ENCODE data around the gene ENPP6.

ENPP6 gene

DNA sequence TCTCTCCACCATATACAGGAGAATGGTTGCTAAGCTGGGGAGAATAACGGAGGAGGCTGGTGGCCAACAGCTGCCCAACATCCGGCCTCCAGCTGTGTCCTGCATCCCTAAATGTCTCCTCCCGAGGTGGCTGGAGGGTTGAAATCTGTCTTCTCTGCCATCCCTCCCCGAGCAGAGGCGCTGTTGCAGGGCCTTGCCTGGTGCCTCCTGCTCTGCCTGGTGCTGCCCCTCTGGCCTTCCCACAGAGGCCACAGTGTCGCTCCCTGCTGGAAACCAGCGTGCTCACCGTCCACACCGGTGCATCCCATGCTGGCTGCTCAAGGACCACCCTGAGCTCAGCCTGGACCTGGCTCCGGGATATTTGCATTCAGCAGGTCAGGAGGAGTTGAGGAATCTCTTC is 115.2 kb downstream of the ENPP6 start:
- no peak for DNase-seq

DNA sequence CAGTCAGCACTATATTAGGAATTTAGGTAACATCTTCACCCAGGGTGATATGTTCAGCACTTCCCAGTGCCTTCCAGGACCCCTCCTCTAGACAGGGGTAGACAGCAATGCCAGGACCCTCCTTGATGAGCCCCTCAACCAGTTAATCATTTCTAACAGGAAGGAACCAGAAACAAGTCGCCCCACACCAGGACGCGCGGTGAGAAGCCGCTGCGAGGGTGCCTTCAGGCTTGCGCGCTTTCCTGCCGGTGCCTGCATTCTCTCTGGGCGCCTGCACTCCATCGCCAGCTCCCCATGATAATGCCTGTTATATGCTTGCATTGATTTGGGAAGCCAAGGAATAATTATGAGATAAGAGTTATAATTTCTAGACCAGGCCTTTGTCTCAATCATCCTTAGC is 116.0 kb downstream of the ENPP6 start:
- no peak for DNase-seq

DNA sequence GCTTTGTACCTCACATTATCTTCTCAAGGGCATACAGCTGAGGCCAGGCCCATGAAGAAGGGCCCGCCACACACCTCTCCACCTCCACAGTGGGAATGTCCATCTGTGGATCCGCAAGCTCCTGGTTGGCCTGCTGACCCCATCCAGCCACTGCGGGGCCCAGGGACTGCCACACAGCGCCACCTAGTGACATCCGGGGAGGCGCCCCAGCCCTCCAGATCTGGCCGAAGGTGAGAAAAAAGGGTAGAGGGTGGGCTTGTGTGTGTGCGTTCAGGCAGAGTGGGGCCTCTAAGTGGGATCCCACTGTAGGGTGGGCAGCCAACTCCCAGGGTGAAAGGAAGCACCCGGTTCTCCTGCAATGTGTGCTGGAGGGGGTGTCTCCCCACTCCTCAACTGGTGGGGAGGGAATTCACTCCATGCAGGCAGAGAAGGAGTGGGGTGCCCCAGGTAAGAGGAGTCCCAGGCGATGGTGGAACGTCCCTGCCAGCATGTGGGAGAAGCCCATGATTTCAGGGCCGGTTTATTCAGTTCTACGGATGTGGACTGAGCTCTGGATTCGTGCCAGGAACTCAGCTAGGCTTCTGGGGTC is 117.3 kb downstream of the ENPP6 start:
- no peak for DNase-seq

DNA sequence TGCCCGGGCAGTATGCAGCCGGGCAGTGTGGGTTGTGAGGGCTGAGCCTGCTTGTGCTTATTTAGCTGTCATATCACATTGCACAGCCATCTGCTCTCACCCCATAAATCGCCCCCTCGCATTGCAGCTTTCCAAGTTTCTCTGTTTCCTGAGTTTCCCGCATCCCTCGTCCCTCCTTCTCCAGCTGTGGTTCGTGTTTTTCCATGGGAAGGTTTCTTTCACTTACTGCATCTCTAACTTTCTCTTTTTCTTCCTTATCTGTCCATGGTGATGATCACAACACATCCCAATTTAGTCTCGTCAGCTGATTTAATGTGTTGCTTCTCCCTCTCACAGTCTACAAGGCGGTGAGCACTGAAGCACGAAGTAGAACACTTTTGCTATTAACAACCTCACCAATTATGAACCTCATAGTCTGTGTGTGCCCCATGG is 118.1 kb downstream of the ENPP6 start:
- DNase-seq: no peak

DNA sequence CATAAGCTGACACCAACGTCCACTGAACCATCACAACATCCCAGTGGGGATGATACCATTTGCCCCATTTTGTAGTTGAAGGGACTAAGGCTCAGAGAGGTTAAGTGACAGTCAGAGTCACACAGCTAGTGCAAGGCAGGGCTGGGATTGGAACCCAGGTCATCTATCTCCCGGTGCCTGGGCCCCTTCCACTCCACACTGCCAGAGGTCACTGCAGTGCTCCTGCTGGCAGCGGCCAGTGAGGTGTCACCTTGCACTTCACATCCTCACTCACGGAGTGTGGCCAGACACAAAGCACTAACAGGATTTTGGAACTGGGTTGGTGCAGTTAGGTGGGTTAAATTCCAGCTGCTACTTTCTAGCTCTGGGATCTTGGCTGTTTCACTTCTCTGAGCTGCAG is 118.7 kb downstream of the ENPP6 start:
- DNase-seq: no peak

DNA sequence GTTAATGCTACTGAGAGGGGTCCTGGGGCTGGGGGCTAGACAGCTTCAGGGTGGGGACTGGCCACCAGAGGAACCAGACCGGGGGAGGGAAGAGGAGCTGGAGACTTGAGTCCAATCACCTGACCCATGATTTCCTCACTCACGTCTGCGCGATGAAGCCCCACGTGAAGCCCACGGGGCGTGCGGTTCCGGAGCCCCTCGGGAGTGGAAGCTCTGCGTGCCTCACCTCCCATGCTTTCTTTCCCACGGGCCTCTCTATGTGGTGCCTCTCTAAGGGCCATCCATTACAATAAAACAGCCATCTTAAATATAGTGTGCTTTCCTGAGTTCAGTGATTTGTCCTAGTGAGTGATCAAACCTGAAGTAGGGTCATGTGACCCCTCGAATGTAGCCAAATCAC is 119.9 kb downstream of the ENPP6 start:
- DNase-seq: no peak

DNA sequence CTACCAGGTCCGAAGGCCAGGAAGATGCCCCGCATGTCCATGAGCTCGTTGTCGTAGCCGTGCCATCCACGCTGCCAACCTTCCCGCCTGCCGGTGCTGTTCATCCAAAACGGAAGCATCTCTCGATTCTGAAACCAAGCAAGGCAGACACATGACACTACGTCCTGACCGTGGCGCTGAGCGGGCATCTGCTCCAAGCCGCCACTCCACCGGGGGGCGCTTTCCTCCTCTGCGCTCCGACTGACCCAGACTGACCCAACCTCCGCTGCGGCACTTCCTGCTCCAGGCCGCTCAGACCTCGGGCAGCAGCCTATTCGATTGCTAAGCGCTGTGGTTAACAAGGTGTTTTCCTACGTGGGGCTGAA is 120.5 kb downstream of the ENPP6 start:
- peak; percentile 49 for DNase-seq

DNA sequence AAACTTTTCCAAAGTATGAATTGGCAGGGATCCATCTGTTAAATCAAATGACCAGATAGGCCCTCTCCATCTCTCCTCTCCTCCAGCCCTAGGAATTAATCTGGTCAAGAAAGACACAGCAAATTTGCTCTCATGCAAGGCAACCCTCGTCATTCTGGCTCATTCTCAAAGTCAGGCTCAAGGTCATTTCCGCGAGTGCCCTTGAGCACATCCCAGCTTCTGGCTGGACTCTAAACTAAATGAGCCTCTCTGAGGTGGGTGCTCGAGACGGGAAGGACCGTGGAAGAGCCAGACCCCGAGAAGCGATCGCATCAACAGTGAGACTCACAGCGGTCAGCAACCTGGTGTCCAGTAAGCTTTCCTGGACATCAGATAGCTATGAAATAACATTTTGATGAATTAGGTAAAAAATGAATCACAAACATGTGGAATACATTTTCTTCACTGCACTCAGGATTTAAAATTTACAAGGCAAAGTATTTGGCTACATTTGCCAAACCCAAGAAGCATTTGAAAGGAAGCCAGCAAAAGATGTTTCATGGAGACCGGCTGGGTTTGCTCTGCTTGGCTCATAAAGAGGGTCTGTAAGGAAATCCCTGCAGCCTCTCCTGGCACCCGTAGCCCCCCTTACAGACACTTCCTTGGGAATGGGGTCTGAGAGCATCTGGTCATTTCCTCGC is 121.0 kb downstream of the ENPP6 start:
- no peak for DNase-seq

DNA sequence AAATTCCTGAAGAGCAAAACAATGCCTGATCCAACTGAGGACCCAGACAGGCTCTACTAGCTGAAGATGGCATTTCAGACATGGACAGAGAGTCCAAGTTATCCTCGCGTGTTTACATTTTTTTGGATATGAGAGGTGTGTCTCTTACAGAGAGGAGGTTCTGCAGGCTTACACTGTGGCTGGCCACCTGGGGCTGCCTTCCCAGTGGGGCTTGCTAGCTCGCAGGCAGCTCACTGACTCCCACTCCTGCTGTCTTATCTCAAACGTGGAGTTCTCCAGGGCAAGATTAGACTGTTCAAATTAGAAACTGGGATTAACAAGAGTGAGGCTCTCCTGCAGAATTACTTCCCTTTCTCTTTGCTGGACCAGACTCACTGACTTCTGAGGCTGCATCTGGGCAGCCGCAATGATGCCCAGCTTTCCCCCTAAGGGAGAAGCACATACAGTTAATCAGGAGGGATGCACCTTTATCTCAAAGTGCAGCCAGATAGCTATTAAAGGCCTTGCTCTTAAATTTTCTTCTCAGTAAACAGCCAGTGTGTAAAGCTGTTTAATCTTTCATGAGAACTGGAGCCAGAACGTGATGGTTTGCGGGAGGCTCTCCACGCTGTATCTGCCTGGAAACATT is 123.0 kb downstream of the ENPP6 start:
- DNase-seq: no peak

DNA sequence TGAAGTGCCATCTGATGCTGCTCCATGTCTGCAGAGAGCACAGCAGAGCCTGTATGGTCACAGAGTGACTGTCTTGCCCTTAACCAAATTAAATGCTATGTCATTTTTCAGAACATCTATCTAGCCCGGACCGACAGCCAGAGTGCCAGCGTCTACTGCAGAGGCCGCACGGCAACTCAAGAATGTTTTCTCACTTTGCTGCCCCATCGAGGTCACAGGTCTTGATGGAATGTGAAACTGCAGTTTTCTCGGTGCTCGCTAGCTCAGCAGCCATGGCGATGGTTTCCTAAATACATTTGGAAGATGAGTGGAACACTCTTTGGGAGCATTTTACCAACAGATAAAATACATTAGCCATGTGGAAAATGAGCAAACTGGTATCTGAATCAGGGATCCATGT is 125.7 kb downstream of the ENPP6 start:
- no peak for DNase-seq

DNA sequence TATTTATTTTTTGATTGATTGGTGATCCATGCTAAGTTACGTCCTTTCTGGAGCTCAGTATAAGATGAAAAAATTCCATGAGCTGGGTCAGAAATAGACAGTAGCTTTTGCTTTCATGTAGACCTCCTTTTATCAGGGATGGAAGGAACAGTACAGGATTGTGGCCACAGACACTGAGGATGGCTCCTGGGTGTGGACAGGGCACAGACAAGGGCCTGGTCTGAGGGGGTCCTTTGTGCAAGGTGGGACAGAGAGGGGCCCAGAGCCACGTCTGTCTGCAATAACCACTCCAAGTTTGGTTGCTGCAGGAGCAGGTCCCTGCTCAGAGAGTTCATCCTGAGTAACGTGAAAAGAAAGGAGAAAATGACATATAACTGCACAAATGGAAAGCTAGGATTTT is 127.1 kb downstream of the ENPP6 start:
- DNase-seq: no peak

DNA sequence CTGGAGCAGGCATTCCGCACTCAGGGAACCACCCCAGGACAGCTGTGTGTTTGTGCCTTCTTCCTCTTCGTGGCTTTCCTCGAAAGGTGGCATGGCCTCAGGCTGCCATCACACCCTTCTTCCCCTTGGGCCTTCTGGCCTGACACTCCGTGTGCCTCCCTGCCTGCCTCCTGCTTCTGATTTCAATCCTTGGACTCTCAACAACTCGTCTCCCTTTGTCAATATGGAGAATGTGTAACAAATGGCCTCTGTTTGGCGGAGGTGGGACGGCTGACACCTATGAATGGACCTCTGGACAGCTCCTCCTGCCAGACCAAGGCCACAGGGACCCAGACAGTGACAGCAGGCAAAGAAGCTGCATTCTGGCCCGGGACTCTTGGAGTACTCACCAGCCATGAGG is 137.0 kb downstream of the ENPP6 start:
- no peak for DNase-seq

DNA sequence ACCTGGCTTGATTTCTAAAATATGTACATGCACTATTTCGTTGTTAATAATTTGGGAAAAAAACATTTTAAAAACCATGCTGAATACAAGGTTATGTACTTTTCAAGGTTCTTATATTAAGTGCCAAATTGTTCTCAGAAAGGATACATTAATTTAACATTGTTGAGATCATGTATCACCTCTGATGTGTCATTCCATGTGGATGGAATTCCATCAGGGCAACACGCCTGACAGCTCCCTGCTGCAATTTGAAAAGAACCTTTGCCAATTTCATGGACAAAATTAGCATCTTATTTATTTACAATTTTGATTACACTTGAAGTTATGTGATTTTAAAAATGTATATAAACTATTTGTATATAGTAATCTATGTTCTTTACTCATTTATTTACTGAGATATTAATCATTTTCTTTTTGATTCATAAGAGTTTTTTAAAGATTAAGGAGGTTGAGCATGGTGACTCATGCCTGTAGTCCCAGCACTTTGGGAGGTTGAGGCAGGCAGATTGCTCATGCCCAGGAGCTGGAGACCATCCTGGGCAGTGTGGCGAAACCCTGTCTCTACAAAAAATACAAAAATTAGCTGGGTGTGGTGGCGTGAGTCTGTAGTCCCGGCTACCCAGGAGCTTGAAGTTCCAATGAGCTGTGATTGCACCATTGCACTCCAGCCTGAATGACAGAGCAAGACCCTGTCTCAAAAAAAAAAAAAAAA is 142.8 kb downstream of the ENPP6 start:
- DNase-seq: no peak

DNA sequence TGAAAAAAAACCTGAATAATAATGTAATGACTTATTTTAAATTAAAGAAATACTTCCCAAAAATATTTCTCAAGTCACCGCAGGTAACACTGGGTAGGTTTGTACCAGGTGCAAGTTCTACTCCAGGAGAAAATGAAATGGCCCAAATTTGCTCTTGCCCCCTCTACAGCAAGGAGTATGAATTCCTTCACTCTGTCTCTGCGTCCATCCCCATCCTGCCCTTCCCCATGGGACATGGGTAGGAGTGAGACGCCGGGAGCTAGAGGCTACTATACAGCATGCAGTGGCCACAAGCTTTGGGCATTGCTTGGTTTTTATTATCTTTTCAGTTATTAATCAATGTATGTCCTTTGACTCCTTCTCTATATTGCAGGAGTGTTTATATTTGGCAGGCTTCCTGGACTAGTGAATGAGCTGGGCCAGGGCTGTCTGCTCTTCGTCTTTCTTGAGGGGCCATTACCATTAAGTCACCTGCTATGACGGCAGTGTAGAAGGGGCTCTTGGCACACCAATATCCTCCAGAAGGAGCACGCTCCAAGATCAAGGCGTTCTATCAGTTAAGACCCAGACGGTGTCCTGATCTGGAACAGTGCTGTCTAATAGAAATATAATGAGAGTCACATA is 149.6 kb downstream of the ENPP6 start:
- DNase-seq: no peak

DNA sequence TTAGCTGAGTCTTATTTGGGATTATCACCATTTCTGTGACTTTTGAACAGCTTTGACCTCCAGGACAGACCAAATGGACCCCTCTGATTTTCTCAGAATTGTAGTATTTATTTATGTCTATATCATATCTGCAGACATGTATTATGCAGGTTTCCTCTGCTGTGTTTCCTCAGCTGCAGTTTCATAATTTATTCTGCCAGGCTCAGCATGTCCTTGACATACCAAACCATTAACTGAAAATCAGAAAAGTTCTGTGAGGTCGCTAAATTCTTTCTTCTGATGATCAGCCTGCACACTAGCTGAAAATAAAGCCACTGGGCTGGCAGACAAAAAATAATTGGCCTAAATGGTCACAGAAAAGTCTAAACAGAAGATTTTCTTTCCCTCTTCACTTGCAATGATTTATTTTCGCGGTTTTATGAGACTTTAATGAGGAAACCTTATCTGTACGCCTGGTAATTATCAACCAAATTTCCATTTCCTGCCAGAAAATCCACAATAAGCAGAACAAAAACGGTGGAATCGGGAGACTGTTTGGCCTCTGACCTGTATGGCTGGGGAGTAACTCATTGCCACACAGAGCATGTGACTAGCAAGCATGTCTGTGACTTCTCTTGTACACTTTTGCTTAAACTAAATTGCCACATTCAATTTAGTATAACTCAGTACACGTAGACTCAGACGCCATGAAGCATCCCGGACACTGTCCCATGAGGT is 150.9 kb downstream of the ENPP6 start:
- no peak for DNase-seq

DNA sequence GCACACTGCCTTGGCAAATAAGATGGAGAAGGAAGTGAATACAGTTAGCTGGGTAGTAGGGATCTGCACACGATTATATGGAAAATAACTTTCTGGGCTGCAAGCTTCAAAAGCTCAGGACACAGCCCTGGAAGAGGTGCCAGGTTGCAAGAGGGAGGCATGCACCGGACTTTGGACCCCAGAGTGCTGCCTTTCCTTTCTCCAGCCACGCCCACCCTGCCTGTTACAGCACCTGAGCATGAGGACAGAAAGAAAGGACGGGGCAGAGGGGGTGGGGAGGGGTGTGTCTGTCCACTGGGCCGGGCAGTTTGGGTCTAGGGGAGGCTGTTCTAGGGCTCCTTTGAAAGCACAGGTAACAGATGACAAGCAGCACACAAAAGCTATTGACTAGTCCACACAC is 152.8 kb downstream of the ENPP6 start:
- DNase-seq: no peak

DNA sequence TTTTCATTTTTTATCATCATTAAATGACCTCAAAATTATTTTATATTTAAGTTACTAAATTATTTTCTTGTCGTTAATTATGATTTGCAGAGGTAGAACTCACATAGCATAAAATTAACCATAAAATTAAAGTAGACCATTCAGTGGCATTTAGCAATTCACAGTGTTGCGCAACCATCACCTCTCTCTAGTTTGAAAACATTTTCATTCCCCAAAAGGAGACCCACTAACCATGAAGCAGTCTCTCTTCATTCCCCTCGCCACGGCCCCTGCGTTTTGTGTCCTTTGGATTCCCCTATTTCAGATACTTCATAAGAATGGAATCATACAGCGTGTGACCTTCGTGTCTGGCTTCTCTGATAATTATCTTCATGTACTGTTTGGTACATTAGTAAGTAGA is 154.9 kb downstream of the ENPP6 start:
- DNase-seq: no peak

DNA sequence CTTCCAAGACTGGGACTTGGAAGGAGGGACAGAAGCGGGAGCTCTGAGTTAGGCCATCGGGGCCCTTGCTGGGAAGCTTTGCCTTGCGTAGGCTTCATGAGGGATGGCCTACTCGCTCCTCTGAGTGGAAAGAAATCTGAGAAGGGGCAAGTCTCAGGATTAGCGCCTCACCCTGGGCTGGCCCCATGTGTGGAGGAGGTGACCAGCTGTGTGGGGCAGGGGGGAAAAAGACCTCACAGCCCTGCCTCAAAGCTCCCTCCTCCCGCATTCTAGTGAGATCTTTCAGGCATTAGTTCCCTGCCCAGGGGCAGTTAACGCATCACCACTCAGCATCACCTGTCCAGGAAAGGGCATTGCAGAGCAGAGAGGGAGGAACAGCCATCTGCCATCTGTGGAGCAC is 156.1 kb downstream of the ENPP6 start:
- DNase-seq: no peak

DNA sequence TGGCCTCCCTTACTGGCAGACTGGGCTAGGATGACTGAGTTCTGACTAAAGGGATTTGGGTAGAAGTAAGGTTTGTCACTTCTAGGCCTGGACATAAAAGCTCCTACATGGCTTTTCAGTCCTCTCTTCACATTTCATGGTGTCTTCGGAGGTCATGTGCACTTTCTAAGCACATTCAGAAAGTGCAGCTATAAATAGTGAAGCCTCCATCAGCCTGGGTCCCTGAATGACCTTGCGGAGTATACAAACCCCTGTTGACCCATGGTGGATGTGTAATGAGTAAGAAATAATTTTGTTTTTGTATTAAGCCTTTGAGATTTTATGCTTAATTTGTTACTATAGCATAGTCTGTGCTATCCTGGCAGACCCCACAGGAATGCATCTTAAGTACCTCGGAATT is 158.6 kb downstream of the ENPP6 start:
- no peak for DNase-seq

DNA sequence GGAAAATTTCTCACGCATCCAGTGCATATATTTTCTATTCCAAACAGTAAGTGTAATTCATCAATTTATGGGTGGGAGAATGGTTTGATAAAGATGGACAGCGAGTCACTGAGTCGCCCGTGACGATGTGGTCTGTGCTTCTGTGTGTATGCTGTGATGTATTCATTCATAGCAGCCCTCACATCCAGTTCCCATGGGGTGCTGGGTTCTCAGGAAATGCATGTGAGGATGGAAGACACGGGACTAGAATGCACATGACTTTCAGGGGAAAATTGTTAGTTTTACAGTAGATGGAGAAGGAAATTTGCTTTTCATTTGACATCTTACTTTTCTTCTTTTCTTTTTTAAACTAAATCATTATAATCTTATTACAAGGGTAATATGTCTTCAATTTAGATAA is 159.6 kb downstream of the ENPP6 start:
- no peak for DNase-seq

DNA sequence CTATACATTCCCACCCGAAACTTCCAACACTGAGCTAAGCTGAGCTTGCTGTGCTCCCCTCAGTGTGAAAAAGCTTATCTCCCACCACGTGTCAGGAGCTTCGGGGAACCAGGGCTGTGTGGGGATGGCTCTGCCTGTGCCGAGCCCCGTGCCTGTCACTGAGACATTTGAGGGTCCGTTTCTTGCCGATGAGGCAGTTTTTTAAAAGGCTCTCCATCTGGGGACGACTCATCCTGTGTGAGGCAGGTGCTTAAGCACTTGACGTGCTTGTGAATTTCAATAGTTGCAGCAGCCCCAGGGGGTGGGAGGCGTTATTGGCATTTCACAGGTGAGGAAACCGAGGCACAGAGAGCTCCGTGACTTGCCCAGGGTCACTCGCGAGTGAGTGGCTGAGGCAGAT is 160.8 kb downstream of the ENPP6 start:
- DNase-seq: no peak

DNA sequence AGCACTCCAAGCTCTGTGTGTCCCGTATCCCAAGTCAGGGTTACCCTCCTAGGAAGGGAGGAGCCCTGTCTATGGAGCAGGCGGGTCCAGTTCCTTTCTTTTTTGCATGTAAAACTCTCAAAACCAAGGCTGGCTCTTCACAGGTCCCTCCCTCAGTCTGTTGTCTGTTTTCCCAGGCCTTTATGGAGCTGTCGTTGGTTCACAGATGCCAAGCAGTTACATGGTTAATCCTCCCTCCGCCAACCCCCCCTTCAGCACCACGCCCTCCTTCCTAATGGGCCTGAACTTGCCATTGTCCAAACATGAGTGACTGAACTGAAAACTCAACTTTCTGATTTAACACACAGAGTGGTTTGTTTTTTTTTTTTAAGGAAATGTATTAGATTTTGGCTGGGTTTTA is 164.2 kb downstream of the ENPP6 start:
- DNase-seq: no peak

DNA sequence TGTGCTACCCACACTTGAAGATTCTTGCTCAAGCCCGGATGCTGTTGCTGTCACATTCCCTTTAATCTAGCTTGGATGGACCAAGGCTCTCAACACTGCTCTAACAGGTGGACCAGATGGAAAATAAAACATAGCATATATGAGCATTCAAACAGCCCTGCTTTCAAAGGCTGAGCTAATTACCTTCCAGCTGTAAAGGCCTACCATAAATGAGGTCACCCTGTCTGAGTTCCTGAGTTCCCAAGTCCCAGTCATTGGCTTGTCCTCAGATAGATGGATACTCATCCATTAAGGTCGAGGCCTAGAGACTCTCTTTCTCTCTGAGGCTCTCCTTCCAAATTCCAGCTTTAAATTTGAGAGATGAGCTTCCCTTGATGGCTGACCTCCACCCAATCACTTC is 165.1 kb downstream of the ENPP6 start:
- no peak for DNase-seq

Data from suppressor macrophage treated with lipopolysaccharide for 4 hours (primary cell).